SK-N-SH (cell line): ENCODE data around the gene NEK7. TPM values are rescaled to one million over a fixed set of nuclear protein-coding genes. Genes with fewer than 3 reads are reported as not detected.

ENCODE experiments used
- CTCF ChIA-PET: fragments of 300-600, 350-600 bp; formaldehyde crosslinking; extraction: SDS; loops from one replicate; lab custom pipeline; 2021; lab: Yijun Ruan, JAX
- POLR2A ChIA-PET: fragments of 350-600 bp; sonication (Branson Sonifier 250); formaldehyde crosslinking; extraction: SDS; loops from one replicate; lab custom pipeline; 2020; ENCODE audit warnings: antibody characterized with exemption, inconsistent platforms; lab: Yijun Ruan, JAX
- DNase-seq: peaks from one replicate; pipeline ENCODE4 v3.0.0; 2012
- H2AFZ ChIP-seq: fragments of 200-600 bp; sonication (generic); 2 replicates; pipeline ENCODE4 v1.8.1; 2016; ENCODE audit warnings: antibody characterized with exemption, mild to moderate bottlenecking, low read depth
- H3F3A ChIP-seq: fragments of 200-600 bp; sonication (generic); replicated peaks from 2 replicates; pipeline ENCODE3; 2016; ENCODE audit warnings: antibody characterized with exemption, mild to moderate bottlenecking; ENCODE audit not compliant: insufficient read depth
- H3K27ac ChIP-seq, 2 experiments: fragments of 200-500 bp in 1 of 2; fragments of 200-600 bp in 1 of 2; sonication (Bioruptor generic) in 1 of 2; sonication (generic), shearing (Covaris generic) in 1 of 2; 2 replicates each; pipeline versions ENCODE4 v1.5.1 to v1.6.1; 2014 to 2016; ENCODE audit warnings: low read depth in 2 of 2, inconsistent platforms in 1 of 2, low read length in 1 of 2, mild to moderate bottlenecking in 1 of 2, mixed read lengths in 1 of 2
- H3K27me3 ChIP-seq: fragments of 200-600 bp; sonication (generic), shearing (Covaris generic); 2 replicates; pipeline ENCODE4 v1.6.1; 2016; ENCODE audit warnings: mixed run types; ENCODE audit not compliant: insufficient read depth
- H3K36me3 ChIP-seq, 2 experiments: fragments of 200-500 bp in 1 of 2; fragments of 200-600 bp in 1 of 2; sonication (Bioruptor generic) in 1 of 2; sonication (generic) in 1 of 2; replicated peaks in 1 of 2; 2 replicates each; pipeline versions ENCODE3 to v1.5.1; 2014 to 2016; ENCODE audit warnings: low read length in 1 of 2, mild to moderate bottlenecking in 1 of 2; ENCODE audit not compliant: insufficient read depth in 2 of 2, control insufficient read depth in 1 of 2
- H3K4me1 ChIP-seq, 2 experiments: fragments of 200-500 bp in 1 of 2; fragments of 200-600 bp in 1 of 2; sonication (Bioruptor generic) in 1 of 2; sonication (generic), shearing (Covaris generic) in 1 of 2; 2 replicates each; pipeline versions ENCODE4 v1.5.1 to v1.6.1; 2014 to 2016; ENCODE audit warnings: low read depth in 1 of 2, low read length in 1 of 2, mixed run types in 1 of 2; ENCODE audit not compliant: insufficient read depth in 2 of 2, control insufficient read depth in 1 of 2
- H3K4me2 ChIP-seq: fragments of 200-600 bp; sonication (generic), shearing (Covaris generic); 2 replicates; pipeline ENCODE4 v1.6.1; 2017; ENCODE audit warnings: mixed run types
- H3K4me3 ChIP-seq, 2 experiments: fragments of 200-500 bp in 1 of 2; fragments of 200-600 bp in 1 of 2; sonication (Bioruptor generic) in 1 of 2; sonication (generic), shearing (Covaris generic) in 1 of 2; 2 replicates each; pipeline versions ENCODE4 v1.5.1 to v1.8.1; 2014 to 2016; ENCODE audit warnings: low read depth in 2 of 2, inconsistent platforms in 1 of 2, low read length in 1 of 2, mild to moderate bottlenecking in 1 of 2, mixed read lengths in 1 of 2, moderate library complexity in 1 of 2
- H3K79me2 ChIP-seq: fragments of 200-600 bp; sonication (generic); 2 replicates; pipeline ENCODE4 v1.8.1; 2017; ENCODE audit warnings: mild to moderate bottlenecking; ENCODE audit not compliant: insufficient read depth
- H3K9ac ChIP-seq: fragments of 200-600 bp; sonication (generic); 2 replicates; pipeline ENCODE4 v1.6.1; 2017; ENCODE audit warnings: mixed run types
- H3K9me2 ChIP-seq: fragments of 200-600 bp; sonication (generic); 2 replicates; pipeline ENCODE4 v1.6.1; 2017; ENCODE audit warnings: mixed run types
- H3K9me3 ChIP-seq: fragments of 200-600 bp; sonication (generic); 2 replicates; pipeline ENCODE4 v1.6.1; 2017; ENCODE audit warnings: mixed run types, mild to moderate bottlenecking, moderate library complexity
- H4K20me1 ChIP-seq: fragments of 200-600 bp; sonication (generic); 2 replicates; pipeline ENCODE4 v1.6.1; 2017; ENCODE audit warnings: mild to moderate bottlenecking, mixed run types; ENCODE audit not compliant: insufficient read depth
- CHD2 ChIP-seq: fragments of 150-350 bp; IDR thresholded peaks from 2 replicates; pipeline ENCODE4 v1.6.1; 2018; ENCODE audit warnings: low read length; ENCODE audit not compliant: partially characterized antibody
- EZH2phosphoT487 ChIP-seq: fragments of 200-600 bp; sonication (generic); IDR thresholded peaks from 2 replicates; pipeline ENCODE4 v1.6.1; 2017; ENCODE audit warnings: low read depth, mixed run types, mild to moderate bottlenecking, antibody characterized with exemption, moderate library complexity, borderline replicate concordance
- FOSL2 ChIP-seq: IDR thresholded peaks from 2 replicates; pipeline ENCODE4 v1.4.0; 2012; ENCODE audit warnings: low read depth, mild to moderate bottlenecking, moderate library complexity, borderline replicate concordance
- JUND ChIP-seq: IDR thresholded peaks from 2 replicates; pipeline ENCODE4 v1.4.0; 2012
- MXI1 ChIP-seq: IDR thresholded peaks from 2 replicates; pipeline ENCODE4 v1.6.1; 2012; ENCODE audit warnings: mild to moderate bottlenecking, low read depth, low read length, improper control_type of control experiment
- RAD21 ChIP-seq: IDR thresholded peaks from 2 replicates; pipeline ENCODE4 v1.6.1; 2012; ENCODE audit warnings: mild to moderate bottlenecking, low read length
- RFX5 ChIP-seq: IDR thresholded peaks from 2 replicates; pipeline ENCODE4 v1.6.1; 2012; ENCODE audit warnings: mild to moderate bottlenecking, improper control_type of control experiment, low read length
- SIN3A ChIP-seq: IDR thresholded peaks from 2 replicates; pipeline ENCODE4 v1.6.1; 2012; ENCODE audit warnings: low read depth, mild to moderate bottlenecking, low read length, moderate library complexity, borderline replicate concordance
- YY1 ChIP-seq: IDR thresholded peaks from 2 replicates; pipeline ENCODE4 v1.4.0; 2012; ENCODE audit warnings: low read depth, mild to moderate bottlenecking
- WGBS: methylation state at CpG from one replicate; pipeline ENCODE4 v1.1.6; 2017; ENCODE audit warnings: low lambda C conversion rate; 5-methylcytosine and 5-hydroxymethylcytosine counted together
- polyA plus RNA-seq, 3 experiments: library from polyadenylated mRNA; depleted of rRNA; stranded (reverse); fragments of >200 nt; gene quantifications; 2 replicates each; pipeline ENCODE4 v1.2.3, GENCODE V29; 2012
- TF ChIP-seq, protein P1 (sequence below): IDR thresholded peaks from 2 replicates; pipeline ENCODE4; 2012
- TF ChIP-seq, protein P2 (sequence below): fragments of 150-350 bp; IDR thresholded peaks from 2 replicates; pipeline ENCODE4 v1.6.1; 2017; ENCODE audit warnings: antibody characterized with exemption, low read length, low read depth, borderline replicate concordance
- TF ChIP-seq, protein P3 (sequence below): fragments of 150-350 bp; IDR thresholded peaks from 2 replicates; pipeline ENCODE4 v1.6.1; 2016; ENCODE audit warnings: mild to moderate bottlenecking, low read depth, low read length
- TF ChIP-seq, protein P4 (sequence below): IDR thresholded peaks from 2 replicates; pipeline ENCODE4 v1.4.0; 2012; ENCODE audit warnings: low read depth
- TF ChIP-seq, protein P5 (sequence below): fragments of 200-600 bp; sonication (generic); IDR thresholded peaks from 2 replicates; pipeline ENCODE4 v1.6.1; 2017; ENCODE audit warnings: antibody characterized with exemption, mild to moderate bottlenecking, moderate library complexity

The NEK7 gene
- polyA plus RNA-seq, 1 of the 3 experiments (the other 2 are of a cell fraction), result 85.8 TPM

DNA sequence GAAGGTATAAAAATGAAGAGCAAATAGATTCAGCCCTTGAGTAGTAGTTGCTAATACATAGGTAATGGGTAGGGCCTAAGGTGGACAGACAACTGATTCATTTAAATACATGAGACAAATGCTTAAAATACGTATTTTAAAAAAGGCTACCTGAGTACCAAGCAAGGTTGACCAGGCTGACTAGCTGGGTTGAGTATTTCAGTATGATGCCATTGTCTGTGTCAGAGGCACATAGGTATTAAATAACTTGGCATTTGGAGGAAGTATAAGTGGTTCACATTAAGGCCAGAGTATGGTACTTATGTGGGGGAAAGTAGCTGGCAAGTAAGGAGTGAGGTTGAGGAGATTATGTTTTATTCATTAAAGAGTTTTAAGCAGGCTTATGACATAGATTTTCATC lies 19.4 kb downstream of the NEK7 start:
- peaks cover 100% of the 10 kb centered on the region for H3K79me2 ChIP-seq
- POLR2A ChIA-PET, result no interaction called here
- peaks cover 29% of the 10 kb centered on the region for H3F3A ChIP-seq
- H3K4me3 ChIP-seq, result no peak overlapping the region
- WGBS, result 100% methylated on average over 1 of the region's 1 CpG
- CTCF ChIA-PET, result no interaction called here
- no peak overlapping the region for H3K4me2 ChIP-seq
- no peaks in the 10 kb centered on the region for H3K9me2 ChIP-seq
- H2AFZ ChIP-seq, result no peak overlapping the region
- no peak for DNase-seq
- H4K20me1 ChIP-seq, result peaks cover 97% of the 10 kb centered on the region
- no peak overlapping the region for H3K9ac ChIP-seq
- H3K36me3 ChIP-seq, result peaks cover 2 to 8% of the 10 kb centered on the region in 2 experiments
- H3K27ac ChIP-seq, result peak overlapping the region in 1 of 2 experiments; percentile 63; a peak in 2 of 4 replicates
- no peaks in the 10 kb centered on the region for H3K27me3 ChIP-seq
- peaks cover 10 to 24% of the 10 kb centered on the region in 2 experiments; a peak in 3 of 4 replicates for H3K4me1 ChIP-seq
- no peaks in the 10 kb centered on the region for H3K9me3 ChIP-seq
- TF ChIP-seq FOSL2 (no peak), RAD21 (no peak), CHD2 (no peak), SIN3A (no peak), RFX5 (no peak), MXI1 (no peak), JUND (no peak), YY1 (no peak), EZH2phosphoT487 (no peak)
- TF ChIP-seq, protein P1, sequence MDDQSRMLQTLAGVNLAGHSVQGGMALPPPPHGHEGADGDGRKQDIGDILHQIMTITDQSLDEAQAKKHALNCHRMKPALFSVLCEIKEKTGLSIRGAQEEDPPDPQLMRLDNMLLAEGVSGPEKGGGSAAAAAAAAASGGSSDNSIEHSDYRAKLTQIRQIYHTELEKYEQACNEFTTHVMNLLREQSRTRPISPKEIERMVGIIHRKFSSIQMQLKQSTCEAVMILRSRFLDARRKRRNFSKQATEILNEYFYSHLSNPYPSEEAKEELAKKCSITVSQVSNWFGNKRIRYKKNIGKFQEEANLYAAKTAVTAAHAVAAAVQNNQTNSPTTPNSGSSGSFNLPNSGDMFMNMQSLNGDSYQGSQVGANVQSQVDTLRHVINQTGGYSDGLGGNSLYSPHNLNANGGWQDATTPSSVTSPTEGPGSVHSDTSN, result no peak
- TF ChIP-seq, protein P2, sequence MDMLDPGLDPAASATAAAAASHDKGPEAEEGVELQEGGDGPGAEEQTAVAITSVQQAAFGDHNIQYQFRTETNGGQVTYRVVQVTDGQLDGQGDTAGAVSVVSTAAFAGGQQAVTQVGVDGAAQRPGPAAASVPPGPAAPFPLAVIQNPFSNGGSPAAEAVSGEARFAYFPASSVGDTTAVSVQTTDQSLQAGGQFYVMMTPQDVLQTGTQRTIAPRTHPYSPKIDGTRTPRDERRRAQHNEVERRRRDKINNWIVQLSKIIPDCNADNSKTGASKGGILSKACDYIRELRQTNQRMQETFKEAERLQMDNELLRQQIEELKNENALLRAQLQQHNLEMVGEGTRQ, result no peak
- TF ChIP-seq, protein P3, sequence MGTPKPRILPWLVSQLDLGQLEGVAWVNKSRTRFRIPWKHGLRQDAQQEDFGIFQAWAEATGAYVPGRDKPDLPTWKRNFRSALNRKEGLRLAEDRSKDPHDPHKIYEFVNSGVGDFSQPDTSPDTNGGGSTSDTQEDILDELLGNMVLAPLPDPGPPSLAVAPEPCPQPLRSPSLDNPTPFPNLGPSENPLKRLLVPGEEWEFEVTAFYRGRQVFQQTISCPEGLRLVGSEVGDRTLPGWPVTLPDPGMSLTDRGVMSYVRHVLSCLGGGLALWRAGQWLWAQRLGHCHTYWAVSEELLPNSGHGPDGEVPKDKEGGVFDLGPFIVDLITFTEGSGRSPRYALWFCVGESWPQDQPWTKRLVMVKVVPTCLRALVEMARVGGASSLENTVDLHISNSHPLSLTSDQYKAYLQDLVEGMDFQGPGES, result no peak
- TF ChIP-seq, protein P4, sequence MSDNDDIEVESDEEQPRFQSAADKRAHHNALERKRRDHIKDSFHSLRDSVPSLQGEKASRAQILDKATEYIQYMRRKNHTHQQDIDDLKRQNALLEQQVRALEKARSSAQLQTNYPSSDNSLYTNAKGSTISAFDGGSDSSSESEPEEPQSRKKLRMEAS, result no peak
- TF ChIP-seq, protein P5, sequence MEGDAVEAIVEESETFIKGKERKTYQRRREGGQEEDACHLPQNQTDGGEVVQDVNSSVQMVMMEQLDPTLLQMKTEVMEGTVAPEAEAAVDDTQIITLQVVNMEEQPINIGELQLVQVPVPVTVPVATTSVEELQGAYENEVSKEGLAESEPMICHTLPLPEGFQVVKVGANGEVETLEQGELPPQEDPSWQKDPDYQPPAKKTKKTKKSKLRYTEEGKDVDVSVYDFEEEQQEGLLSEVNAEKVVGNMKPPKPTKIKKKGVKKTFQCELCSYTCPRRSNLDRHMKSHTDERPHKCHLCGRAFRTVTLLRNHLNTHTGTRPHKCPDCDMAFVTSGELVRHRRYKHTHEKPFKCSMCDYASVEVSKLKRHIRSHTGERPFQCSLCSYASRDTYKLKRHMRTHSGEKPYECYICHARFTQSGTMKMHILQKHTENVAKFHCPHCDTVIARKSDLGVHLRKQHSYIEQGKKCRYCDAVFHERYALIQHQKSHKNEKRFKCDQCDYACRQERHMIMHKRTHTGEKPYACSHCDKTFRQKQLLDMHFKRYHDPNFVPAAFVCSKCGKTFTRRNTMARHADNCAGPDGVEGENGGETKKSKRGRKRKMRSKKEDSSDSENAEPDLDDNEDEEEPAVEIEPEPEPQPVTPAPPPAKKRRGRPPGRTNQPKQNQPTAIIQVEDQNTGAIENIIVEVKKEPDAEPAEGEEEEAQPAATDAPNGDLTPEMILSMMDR, result no peak
